Naive thymus-derived CD4-positive, alpha-beta T cell (primary cell): ENCODE data around the gene SMU1. TPM values are rescaled to one million over a fixed set of nuclear protein-coding genes. Genes with fewer than 3 reads are reported as not detected.

Experiments used
- ATAC-seq: fragments of 150-1000 bp; cut with Tn5 transposase; 2 replicates; pipeline ENCODE4 v1.10.0; 2021; ENCODE audit warnings: mild to moderate bottlenecking, moderate library complexity
- CTCF ChIA-PET: fragments of 350-600 bp; sonication (Branson Sonifier 250); formaldehyde crosslinking; loops from one replicate; lab custom pipeline; 2021; ENCODE audit warnings: antibody characterized with exemption; lab: Charles Lee
- POLR2A ChIA-PET: fragments of 350-600 bp; sonication (Branson Sonifier 250); formaldehyde crosslinking; loops from one replicate; lab custom pipeline; 2021; ENCODE audit warnings: antibody characterized with exemption, inconsistent platforms; lab: Charles Lee
- DNase-seq, 9 donors: peaks; one replicate each; pipeline versions ENCODE4 v3.0.0 to v3.0.0-alpha.2; 2020 to 2022; ENCODE audit warnings: mixed read lengths in 1 of 9
- H3K27ac ChIP-seq: one replicate; pipeline ENCODE4 v1.7.0; 2013; ENCODE audit warnings: mild to moderate bottlenecking, low read depth, low read length, moderate library complexity
- H3K27me3 ChIP-seq, 2 donors: one replicate each; pipeline ENCODE4 v1.7.0; 2013; ENCODE audit warnings: low read length in 2 of 2, mild to moderate bottlenecking in 2 of 2, moderate library complexity in 2 of 2; ENCODE audit not compliant: control insufficient read depth in 2 of 2, insufficient read depth in 2 of 2
- H3K36me3 ChIP-seq, 3 experiments: 1 replicate in 2 of 3; 2 replicates in 1 of 3; pipeline ENCODE4 v1.7.0; 2013; ENCODE audit warnings: low read length in 3 of 3, mild to moderate bottlenecking in 3 of 3, moderate library complexity in 1 of 3; ENCODE audit not compliant: insufficient read depth in 3 of 3, control insufficient read depth in 2 of 3
- H3K4me1 ChIP-seq, 2 donors: one replicate each; pipeline ENCODE4 v1.7.0; 2013; ENCODE audit warnings: low read length in 2 of 2, mild to moderate bottlenecking in 2 of 2, moderate library complexity in 1 of 2; ENCODE audit not compliant: control insufficient read depth in 2 of 2, insufficient read depth in 2 of 2
- H3K4me3 ChIP-seq: 2 replicates; pipeline ENCODE4 v1.7.0; 2013; ENCODE audit warnings: mild to moderate bottlenecking, low read length
- H3K9me3 ChIP-seq, 3 experiments: 1 replicate in 2 of 3; 2 replicates in 1 of 3; pipeline ENCODE4 v1.7.0; 2013; ENCODE audit warnings: low read length in 3 of 3; ENCODE audit not compliant: control insufficient read depth in 2 of 3
- H3K27ac Mint-ChIP-seq, 9 donors: one replicate each; pipeline ENCODE4 v1.8.0; 2020 to 2022; ENCODE audit warnings: mixed read lengths in 9 of 9, mild to moderate bottlenecking in 8 of 9, moderate library complexity in 5 of 9, inconsistent platforms in 2 of 9
- H3K27me3 Mint-ChIP-seq, 5 donors: one replicate each; pipeline ENCODE4 v1.8.0; 2021 to 2022; ENCODE audit warnings: mixed read lengths in 5 of 5, mild to moderate bottlenecking in 1 of 5
- H3K36me3 Mint-ChIP-seq, 5 donors: one replicate each; pipeline ENCODE4 v1.8.0; 2020 to 2022; ENCODE audit warnings: mixed read lengths in 5 of 5, mild to moderate bottlenecking in 3 of 5, inconsistent platforms in 1 of 5
- H3K4me1 Mint-ChIP-seq, 7 donors: one replicate each; pipeline ENCODE4 v1.8.0; 2020 to 2022; ENCODE audit warnings: mixed read lengths in 7 of 7, mild to moderate bottlenecking in 3 of 7, inconsistent platforms in 1 of 7
- H3K4me3 Mint-ChIP-seq, 10 donors: one replicate each; pipeline ENCODE4 v1.8.0; 2020 to 2022; ENCODE audit warnings: mild to moderate bottlenecking in 10 of 10, mixed read lengths in 10 of 10, moderate library complexity in 6 of 10, inconsistent platforms in 2 of 10
- H3K9me3 Mint-ChIP-seq, 11 donors: one replicate each; pipeline ENCODE4 v1.8.0; 2020 to 2022; ENCODE audit warnings: mixed read lengths in 11 of 11, mild to moderate bottlenecking in 4 of 11, inconsistent platforms in 1 of 11, moderate library complexity in 1 of 11
- intact Hi-C, 2 donors: fragments of 100-400 bp; cut with micrococcal nuclease; formaldehyde crosslinking; loops; one replicate each; pipeline ENCODE4 v1.15.1; 2023
- polyA plus RNA-seq, 2 donors: library from polyadenylated mRNA; unstranded; fragments of 300-500 nt; fragmentation: Illumina TruSeq; gene quantifications; one replicate each; pipeline ENCODE4 v1.2.3, GENCODE V29; 2021
- total RNA-seq, 6 experiments: library from RNA in 5 of 6; stranded (reverse) in 5 of 6; gene quantifications; 1 replicate in 5 of 6; 2 replicates in 1 of 6; pipeline ENCODE4 v1.2.3 and lab custom pipeline; 2021 to 2026

The SMU1 gene
- total and polyA plus RNA-seq, 7 experiments from 2014 or later, result 22.3 to 32.9 (median 26.4) TPM

GRCh38 chr9:33120620-33121019, 44.1 kb upstream of the SMU1 start:
- Mint-ChIP-seq H3K27ac (peak overlapping the region in 4 of 9 donors; percentile 19 to 72 (median 38)), H3K36me3 (peaks cover 0 to 31% (median 22%) of the 10 kb centered on the region in 5 donors), H3K4me1 (peaks cover 26 to 44% (median 35%) of the 10 kb centered on the region in 7 donors), H3K27me3 (no peaks in the 10 kb centered on the region), H3K4me3 (no peak overlapping the region), H3K9me3 (no peaks in the 10 kb centered on the region)
- Histone ChIP-seq H3K9me3 (no peaks in the 10 kb centered on the region), H3K4me3 (no peak overlapping the region), H3K4me1 (peaks cover 13 to 16% of the 10 kb centered on the region in 2 donors), H3K27me3 (no peaks in the 10 kb centered on the region), H3K36me3 (peaks cover 0 to 9% (median 8%) of the 10 kb centered on the region in 3 experiments), H3K27ac (no peak overlapping the region)
- intact Hi-C loops, result no loop called here
- ATAC-seq, result no peak
- ChIA-PET CTCF (interaction anchor here (0.7 kb wide), 1 partner anchor 12 kb away, joined by 3 read pairs; no protein-coding TSS in a partner anchor), POLR2A (no interaction called here)
- DNase-seq, result no peak

GRCh38 chr9:33117796-33118195, 41.3 kb upstream of the SMU1 start:
- peaks cover 21 to 42% (median 32%) of the 10 kb centered on the region in 7 donors for H3K4me1 Mint-ChIP-seq
- Histone ChIP-seq H3K4me1 (peaks cover 13 to 16% of the 10 kb centered on the region in 2 donors), H3K36me3 (peaks cover 3 to 22% (median 13%) of the 10 kb centered on the region in 3 experiments), H3K27me3 (no peaks in the 10 kb centered on the region), H3K9me3 (no peaks in the 10 kb centered on the region), H3K4me3 (no peak overlapping the region), H3K27ac (no peak overlapping the region)
- ChIA-PET POLR2A (no interaction called here), CTCF (interaction anchor here (1.1 kb wide), 1 partner anchor 44 kb away, joined by 3 read pairs; no protein-coding TSS in a partner anchor)
- ATAC-seq, result peak; percentile 26
- no peaks in the 10 kb centered on the region for H3K27me3 Mint-ChIP-seq
- peaks cover 6 to 36% (median 24%) of the 10 kb centered on the region in 5 donors for H3K36me3 Mint-ChIP-seq
- no peak for DNase-seq
- H3K4me3 Mint-ChIP-seq, result peak overlapping the region in 4 of 10 donors; percentile 32 to 58 (median 34)
- peaks cover 0 to 1% (median 0%) of the 10 kb centered on the region in 11 donors for H3K9me3 Mint-ChIP-seq
- peak overlapping the region in 7 of 9 donors; percentile 36 to 78 (median 62) for H3K27ac Mint-ChIP-seq
- intact Hi-C loops, result loop anchor here in 1 of 2 donors (5.0 kb wide), 1 partner anchor 35 kb away; no protein-coding TSS in a partner anchor

- Histone ChIP-seq H3K4me1 (peaks cover 13 to 16% of the 10 kb centered on the region in 2 donors), H3K27ac (no peak overlapping the region), H3K9me3 (no peaks in the 10 kb centered on the region), H3K4me3 (no peak overlapping the region), H3K36me3 (peaks cover 3 to 27% (median 13%) of the 10 kb centered on the region in 3 experiments), H3K27me3 (no peaks in the 10 kb centered on the region)
- H3K36me3 Mint-ChIP-seq, result peaks cover 6 to 41% (median 29%) of the 10 kb centered on the region in 5 donors
- ATAC-seq, result no peak
- peaks cover 0 to 1% (median 0%) of the 10 kb centered on the region in 11 donors for H3K9me3 Mint-ChIP-seq
- intact Hi-C loops, result loop anchor here in 1 of 2 donors (5.0 kb wide), 1 partner anchor 35 kb away; no protein-coding TSS in a partner anchor
- H3K4me1 Mint-ChIP-seq, result peaks cover 21 to 42% (median 32%) of the 10 kb centered on the region in 7 donors
- CTCF ChIA-PET, result interaction anchor here (1.1 kb wide), 1 partner anchor 45 kb away, joined by 3 read pairs; no protein-coding TSS in a partner anchor
- peak overlapping the region in 7 of 9 donors; percentile 41 to 81 (median 55) for H3K27ac Mint-ChIP-seq
- no peaks in the 10 kb centered on the region for H3K27me3 Mint-ChIP-seq
- POLR2A ChIA-PET, result no interaction called here
- DNase-seq, result no peak
- peak overlapping the region in 3 of 10 donors; percentile 32 to 76 (median 41) for H3K4me3 Mint-ChIP-seq
These were observed 40.8 kb upstream of the SMU1 start for GRCh38 chr9:33117306-33117705.

- ATAC-seq (peak; percentile 35), DNase-seq (no peak)
- Histone ChIP-seq H3K36me3 (peaks cover 3 to 31% (median 13%) of the 10 kb centered on the region in 3 experiments), H3K4me3 (no peak overlapping the region), H3K4me1 (peaks cover 13 to 16% of the 10 kb centered on the region in 2 donors), H3K27me3 (no peaks in the 10 kb centered on the region), H3K9me3 (no peaks in the 10 kb centered on the region), H3K27ac (no peak overlapping the region)
- Mint-ChIP-seq H3K4me3 (peak overlapping the region in 3 of 10 donors; percentile 41 to 76 (median 61)), H3K27ac (peak overlapping the region in 6 of 9 donors; percentile 3 to 81 (median 62)), H3K4me1 (peaks cover 21 to 42% (median 30%) of the 10 kb centered on the region in 7 donors), H3K36me3 (peaks cover 8 to 40% (median 29%) of the 10 kb centered on the region in 5 donors), H3K27me3 (no peaks in the 10 kb centered on the region), H3K9me3 (peaks cover 0 to 1% (median 0%) of the 10 kb centered on the region in 11 donors)
- ChIA-PET CTCF (interaction anchor here (1.1 kb wide), 1 partner anchor 45 kb away, joined by 3 read pairs; no protein-coding TSS in a partner anchor), POLR2A (no interaction called here)
- intact Hi-C loops, result loop anchor here in 1 of 2 donors (5.0 kb wide), 1 partner anchor 35 kb away; no protein-coding TSS in a partner anchor
These were observed 40.4 kb upstream of the SMU1 start for GRCh38 chr9:33116860-33117259.

GRCh38 chr9:33114746-33115145, 38.3 kb upstream of the SMU1 start:
- no peak for DNase-seq
- peaks cover 15 to 38% (median 23%) of the 10 kb centered on the region in 7 donors for H3K4me1 Mint-ChIP-seq
- H3K27me3 Mint-ChIP-seq, result no peaks in the 10 kb centered on the region
- H3K27me3 ChIP-seq, result no peaks in the 10 kb centered on the region
- peaks cover 4 to 31% (median 20%) of the 10 kb centered on the region in 5 donors for H3K36me3 Mint-ChIP-seq
- peaks cover 3 to 33% (median 13%) of the 10 kb centered on the region in 3 experiments for H3K36me3 ChIP-seq
- H3K4me3 ChIP-seq, result no peak overlapping the region
- no peak for ATAC-seq
- no peak overlapping the region for H3K4me3 Mint-ChIP-seq
- ChIA-PET CTCF (interaction anchor here (0.6 kb wide), 1 partner anchor 55 kb away, joined by 3 read pairs; no protein-coding TSS in a partner anchor), POLR2A (no interaction called here)
- no peaks in the 10 kb centered on the region for H3K9me3 ChIP-seq
- H3K27ac ChIP-seq, result no peak overlapping the region
- peaks cover 0 to 1% (median 0%) of the 10 kb centered on the region in 11 donors for H3K9me3 Mint-ChIP-seq
- peaks cover 13 to 16% of the 10 kb centered on the region in 2 donors for H3K4me1 ChIP-seq
- intact Hi-C loops, result loop anchor here in 1 of 2 donors (5.0 kb wide), 1 partner anchor 32 kb away; no protein-coding TSS in a partner anchor
- peak overlapping the region in 4 of 9 donors; percentile 19 to 52 (median 32) for H3K27ac Mint-ChIP-seq

GRCh38 chr9:33113799-33114547, 37.5 kb upstream of the SMU1 start:
- POLR2A ChIA-PET, result no interaction called here
- H3K27me3 ChIP-seq, result no peaks in the 10 kb centered on the region
- intact Hi-C loops, result no loop called here
- Mint-ChIP-seq H3K27me3 (no peaks in the 10 kb centered on the region), H3K9me3 (peaks cover 0 to 1% (median 0%) of the 10 kb centered on the region in 11 donors), H3K36me3 (peaks cover 4 to 27% (median 17%) of the 10 kb centered on the region in 5 donors), H3K4me1 (peaks cover 15 to 37% (median 21%) of the 10 kb centered on the region in 7 donors), H3K4me3 (no peak overlapping the region), H3K27ac (peak overlapping the region in 4 of 9 donors; percentile 19 to 65 (median 55))
- peaks cover 13 to 16% of the 10 kb centered on the region in 2 donors for H3K4me1 ChIP-seq
- peaks cover 3 to 33% (median 13%) of the 10 kb centered on the region in 3 experiments for H3K36me3 ChIP-seq
- no peak overlapping the region for H3K4me3 ChIP-seq
- CTCF ChIA-PET, result no interaction called here
- no peaks in the 10 kb centered on the region for H3K9me3 ChIP-seq
- DNase-seq, result no peak
- ATAC-seq, result peak; percentile 16
- H3K27ac ChIP-seq, result no peak overlapping the region
